HG03558 (cell line): ENCODE results near the gene POLR3GL.

Source experiments
- ATAC-seq: cut with Tn5 transposase; IDR thresholded peaks from one replicate; pipeline ENCODE4 v1.9.1; 2021; ENCODE audit warnings: moderate number of reproducible peaks; ENCODE audit not compliant: unreplicated experiment; ENCODE audit errors: extremely low read depth

Gene POLR3GL

GRCh38 chr1:145990249-145990855 lies 25.9 kb downstream of the POLR3GL start:
- no peak for ATAC-seq

DNA sequence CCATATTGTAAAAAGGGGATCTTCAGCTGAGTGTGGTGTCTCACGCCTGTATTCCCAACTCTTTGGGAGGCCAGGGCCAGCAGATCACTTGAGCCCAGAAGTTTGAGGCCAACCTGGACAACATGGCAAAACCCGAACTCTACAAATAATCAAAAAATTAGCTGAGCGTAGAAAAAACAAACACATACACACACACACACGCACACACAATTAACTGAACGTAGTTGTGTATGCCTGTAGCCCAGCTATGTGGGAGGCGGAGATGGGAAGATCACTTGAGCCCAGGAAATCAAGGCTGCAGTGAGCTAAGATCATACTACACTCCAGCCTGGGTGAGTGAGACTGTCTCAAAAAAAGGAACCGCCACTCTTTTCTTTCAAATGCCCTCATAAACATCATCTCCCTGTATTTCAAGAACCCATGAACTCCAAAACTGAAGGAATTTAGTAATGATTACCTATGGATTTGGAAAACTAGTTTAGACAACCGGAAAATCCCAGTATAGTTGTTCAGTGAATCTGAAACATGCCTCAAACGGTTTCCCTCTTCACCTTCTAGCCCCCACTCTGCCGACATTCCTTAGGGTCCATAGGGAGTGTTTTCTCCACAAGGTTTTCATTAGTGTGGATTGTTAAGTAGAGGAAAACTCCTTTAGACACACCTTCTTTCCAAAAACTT lies 27.4 kb downstream of the POLR3GL start:
- no peak for ATAC-seq

DNA sequence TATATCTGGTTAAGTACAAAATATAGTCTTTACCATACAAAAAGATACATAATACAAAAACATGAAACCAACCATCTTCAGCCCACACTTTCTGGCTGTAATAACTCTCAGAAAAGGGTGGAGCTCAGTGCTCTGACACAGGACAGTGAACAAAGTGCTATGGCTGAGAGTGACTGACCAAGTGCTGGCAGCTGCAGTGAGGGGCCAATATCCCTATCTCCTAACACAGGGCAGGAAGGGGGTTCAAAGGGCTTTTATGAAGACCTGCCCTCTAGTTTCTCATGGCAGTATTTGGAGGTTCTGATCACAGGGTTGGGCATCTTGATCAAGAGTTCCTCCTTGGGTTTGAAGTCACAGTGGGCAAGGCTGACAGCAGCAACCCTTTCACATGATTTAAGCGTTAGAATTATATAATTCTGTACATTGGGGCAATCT lies 28.0 kb downstream of the POLR3GL start:
- ATAC-seq: no peak

- ATAC-seq: no peak
Measured at GRCh38 chr1:145992958-145993617, 28.6 kb downstream of the POLR3GL start.

GRCh38 chr1:145993618-145994390 lies 29.3 kb downstream of the POLR3GL start:
- ATAC-seq: no peak

DNA sequence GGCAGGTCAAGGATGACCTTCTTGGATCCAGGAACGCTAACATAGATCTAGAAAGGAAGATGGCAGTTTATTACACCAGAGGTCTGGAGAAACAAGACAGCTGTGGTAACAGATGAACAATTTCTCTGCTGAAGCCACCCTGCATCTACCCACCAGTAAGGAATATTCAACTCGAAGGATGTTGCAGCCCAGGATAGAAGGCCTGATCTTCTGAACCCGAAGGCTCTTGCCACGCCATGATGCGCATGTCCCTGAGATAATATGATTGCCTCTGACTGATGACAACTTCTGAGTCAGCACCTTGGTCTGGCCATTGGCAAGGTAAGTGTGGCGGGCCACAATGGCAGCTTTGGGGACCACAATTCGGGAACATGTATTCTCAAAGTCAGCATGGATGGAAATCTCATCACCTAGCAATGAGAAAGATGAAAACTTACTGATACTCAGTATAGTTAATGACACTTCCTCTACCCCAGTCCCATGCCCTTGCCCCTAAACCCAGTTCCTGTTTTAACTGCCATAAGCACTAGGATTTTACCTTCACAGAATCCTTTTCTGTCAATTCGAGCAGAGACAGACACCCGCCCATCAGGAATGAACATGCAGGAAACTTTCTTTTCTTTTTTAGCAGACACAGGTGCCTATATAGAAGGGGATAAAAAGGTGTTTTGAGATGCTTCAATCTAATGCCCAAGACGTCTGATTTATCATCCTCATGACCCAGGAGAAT lies 30.1 kb downstream of the POLR3GL start:
- no peak for ATAC-seq

GRCh38 chr1:145995148-145995881 lies 30.8 kb downstream of the POLR3GL start:
- no peak for ATAC-seq

DNA sequence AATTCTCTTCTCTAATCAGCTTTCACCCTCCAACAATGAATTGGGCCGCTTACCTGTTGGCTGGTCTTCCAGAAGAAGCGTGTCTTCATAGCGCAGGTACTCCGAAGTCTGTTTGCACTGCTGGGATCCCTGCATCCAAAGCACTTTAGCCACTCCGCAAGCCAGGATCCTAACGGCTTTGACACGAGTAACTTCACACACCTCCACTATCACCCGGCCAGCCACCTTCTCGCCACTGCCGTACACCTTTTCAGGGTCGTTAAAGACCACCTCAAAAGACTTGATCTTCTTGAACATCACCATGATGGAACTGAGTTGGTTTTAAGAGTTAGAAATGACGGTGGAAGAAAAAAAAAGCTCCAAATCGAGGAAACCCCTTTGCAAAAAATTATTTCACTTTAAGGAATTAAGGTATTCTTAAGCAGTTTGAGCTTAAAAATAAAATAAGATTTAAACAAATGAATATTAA lies 31.5 kb downstream of the POLR3GL start:
- no peak for ATAC-seq

- peak; percentile 77 for ATAC-seq
Measured at GRCh38 chr1:145996433-145997015, 32.0 kb downstream of the POLR3GL start, which contains the start of gene TXNIP. TSS of gene TXNIP (minus strand) at chr1:145996579. CDS start at chr1:145996266, 313 bp downstream.

DNA sequence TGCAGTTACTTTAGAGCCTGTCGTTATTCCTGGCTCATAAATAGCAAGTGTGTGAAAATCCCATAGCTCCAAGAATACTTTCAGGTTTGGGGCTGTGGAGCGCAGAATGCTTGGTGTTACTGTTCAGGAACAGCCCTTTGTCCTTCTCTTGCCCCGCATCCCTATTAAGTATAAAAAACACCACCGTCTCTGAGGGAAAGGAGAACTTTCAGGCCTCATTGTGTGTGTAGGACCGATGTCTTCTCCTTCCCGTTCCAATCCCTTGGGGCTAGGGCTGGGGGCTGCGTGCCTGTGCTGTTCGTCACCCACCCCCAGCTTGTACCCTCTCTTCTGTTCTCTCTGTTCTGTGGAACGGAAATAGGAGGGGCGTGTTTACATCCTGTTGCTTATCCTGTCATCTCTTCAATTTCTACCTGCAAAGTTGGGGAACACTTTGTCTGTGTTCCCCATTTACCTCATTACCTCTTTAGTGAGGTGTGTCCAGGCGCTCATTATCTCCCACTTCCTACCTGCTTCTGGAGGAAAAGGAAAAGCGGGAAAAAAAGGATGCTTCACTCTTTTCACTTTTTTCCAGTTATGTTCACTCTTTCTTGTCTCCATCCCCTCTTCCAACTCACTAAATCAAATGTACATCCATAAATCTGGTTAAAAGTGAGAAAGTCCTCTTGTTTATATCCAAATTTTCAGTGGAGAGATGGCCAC lies 32.7 kb downstream of the POLR3GL start:
- no peak for ATAC-seq

DNA sequence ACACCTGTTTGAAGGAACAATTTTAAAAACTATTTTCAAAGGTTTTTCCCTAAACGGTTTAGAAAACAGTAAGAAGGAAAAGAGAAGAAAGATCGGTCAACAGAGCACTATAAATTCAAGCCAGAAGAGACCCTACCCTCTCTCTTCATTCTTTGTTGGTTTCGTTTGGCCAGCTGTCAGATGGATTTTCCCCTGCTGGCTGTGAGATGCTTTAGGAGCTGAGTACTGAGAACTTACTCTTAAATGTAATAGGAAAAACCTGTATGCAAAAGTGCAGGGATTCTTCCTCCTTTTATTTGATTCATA lies 33.2 kb downstream of the POLR3GL start:
- ATAC-seq: no peak

DNA sequence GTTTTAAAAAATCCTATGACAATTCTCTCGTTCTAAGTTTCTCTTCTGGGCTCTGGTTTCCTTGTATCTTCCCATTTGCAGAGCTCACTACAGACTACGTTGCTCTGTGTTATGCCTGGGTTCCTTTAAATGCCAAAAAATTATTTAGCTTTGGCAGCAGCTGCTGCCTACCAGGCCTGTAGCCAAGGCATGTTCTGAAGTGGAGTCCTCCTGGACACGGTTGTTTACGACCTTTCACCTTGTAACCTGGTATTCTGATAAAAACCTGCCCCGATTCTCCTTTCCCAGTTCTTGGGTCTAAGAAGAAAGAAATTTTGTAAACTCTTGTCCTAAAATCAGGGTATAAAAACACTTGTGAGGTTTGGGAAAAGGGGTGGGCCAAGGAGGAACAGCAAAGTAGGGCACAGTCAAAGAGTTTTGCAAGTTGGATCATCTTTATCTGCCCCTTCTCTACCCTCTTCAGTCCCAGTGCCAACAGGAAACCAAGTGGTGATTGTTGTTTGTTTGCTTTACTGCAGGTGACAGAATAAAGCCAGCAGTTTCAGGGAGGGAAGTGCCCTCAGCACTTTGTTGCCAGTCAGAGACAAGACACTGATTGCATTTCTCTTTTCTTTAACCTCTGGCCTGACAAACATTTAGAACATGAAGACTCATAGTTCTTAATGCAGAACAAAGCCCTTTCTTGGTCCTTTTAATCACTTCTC lies 35.0 kb downstream of the POLR3GL start:
- no peak for ATAC-seq

- ATAC-seq: no peak
Measured at GRCh38 chr1:146001709-146002108, 37.2 kb downstream of the POLR3GL start.

DNA sequence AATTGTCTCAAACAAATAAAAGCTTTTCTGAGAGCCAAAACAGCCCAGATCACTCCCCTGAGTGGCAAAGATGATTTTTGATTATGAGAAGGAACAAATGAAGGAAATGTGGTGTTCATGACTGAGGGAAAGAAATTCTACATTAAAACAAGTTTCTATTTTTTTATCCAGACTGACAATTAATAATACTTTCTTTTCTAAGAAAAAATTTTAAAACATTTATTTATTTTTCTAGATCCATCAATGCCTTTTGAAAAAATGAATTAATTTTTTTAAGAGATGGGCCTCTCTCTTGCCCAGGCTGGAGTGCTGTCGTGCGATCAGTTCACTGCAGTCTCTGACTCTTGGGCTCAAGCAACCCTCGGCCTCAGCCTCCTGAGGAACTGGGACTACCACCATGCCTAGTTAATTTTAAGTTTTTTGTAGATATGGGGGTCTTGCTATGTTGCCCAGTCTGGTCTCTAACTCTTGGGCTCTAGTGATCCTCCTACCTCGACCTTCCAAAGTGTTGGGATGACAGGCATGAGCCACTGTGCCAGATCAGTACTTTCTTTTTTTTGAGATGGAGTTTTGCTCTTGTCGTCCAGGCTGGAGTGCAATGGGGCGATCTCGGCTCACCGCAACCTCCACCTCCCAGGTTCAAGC lies 43.1 kb downstream of the POLR3GL start:
- no peak for ATAC-seq

- no peak for ATAC-seq
Measured at GRCh38 chr1:146010126-146010738, 45.7 kb downstream of the POLR3GL start.

- no peak for ATAC-seq
Measured at GRCh38 chr1:146012703-146013558, 48.4 kb downstream of the POLR3GL start.
